Breast epithelium (tissue), 4 donors: Measurements from ENCODE around the gene ACACB. TPM values are rescaled to one million over a fixed set of nuclear protein-coding genes. Genes with fewer than 3 reads are reported as not detected.

Source experiments
- DNase-seq, 2 donors: peaks; one replicate each; pipeline ENCODE4 v3.0.0-alpha.2; 2019; ENCODE audit warnings: low spot score in 2 of 2
- H3K27ac ChIP-seq, 2 donors: fragments of 200-600 bp; sonication (generic) in 1 of 2; one replicate each; pipeline ENCODE4 v1.5.1; 2016 to 2019; ENCODE audit warnings: mild to moderate bottlenecking in 1 of 2
- H3K27me3 ChIP-seq, 2 donors: fragments of 200-600 bp; sonication (generic) in 1 of 2; one replicate each; pipeline versions ENCODE4 v1.5.1 to v1.6.0; 2017 to 2019; ENCODE audit warnings: control low read depth in 1 of 2, mild to moderate bottlenecking in 1 of 2
- H3K36me3 ChIP-seq: fragments of 200-600 bp; one replicate; pipeline ENCODE4 v1.5.1; 2019
- H3K4me1 ChIP-seq, 2 donors: fragments of 200-600 bp; sonication (generic); one replicate each; pipeline ENCODE4 v1.5.1; 2016 to 2019; ENCODE audit warnings: control low read depth in 1 of 2
- H3K4me3 ChIP-seq, 3 donors: fragments of 200-600 bp; sonication (generic); 1 replicate in 2 of 3; 2 replicates in 1 of 3; pipeline ENCODE4 v1.5.1; 2016 to 2019; ENCODE audit warnings: mild to moderate bottlenecking in 3 of 3, moderate library complexity in 2 of 3
- H3K9me3 ChIP-seq, 2 donors: fragments of 200-600 bp; sonication (generic) in 1 of 2; one replicate each; pipeline ENCODE4 v1.5.1; 2016 to 2019; ENCODE audit warnings: control low read depth in 1 of 2
- POLR2A ChIP-seq: fragments of 450-650 bp; IDR thresholded peaks from one replicate; pipeline ENCODE4 v1.6.1; 2016; ENCODE audit warnings: antibody characterized with exemption, mild to moderate bottlenecking, moderate library complexity
- POLR2AphosphoS5 ChIP-seq, 3 donors: sonication (generic); formaldehyde crosslinking; IDR thresholded peaks; one replicate each; pipeline ENCODE4 v1.6.1; 2017; ENCODE audit warnings: antibody characterized with exemption in 3 of 3
- intact Hi-C: fragments of 100-400 bp; cut with DNase I; formaldehyde crosslinking; loops from one replicate; pipeline ENCODE4 v1.15.1; 2023; ENCODE audit warnings: low total_unique reads
- total RNA-seq, 3 donors: library from RNA; depleted of rRNA; stranded (reverse); fragments of >200 nt; gene quantifications; one replicate each; pipeline ENCODE4 v1.1.0, GENCODE V29; 2016
- TF ChIP-seq, protein P1 (sequence below), 3 donors: fragments of 450-650 bp; IDR thresholded peaks; one replicate each; pipeline ENCODE4 v1.5.1; 2016 to 2017; ENCODE audit warnings: antibody characterized with exemption in 3 of 3, mild to moderate bottlenecking in 3 of 3, moderate library complexity in 3 of 3

ACACB gene
- total RNA-seq, 3 donors from 2014 or later = 223 to 957 (median 301) TPM

DNA sequence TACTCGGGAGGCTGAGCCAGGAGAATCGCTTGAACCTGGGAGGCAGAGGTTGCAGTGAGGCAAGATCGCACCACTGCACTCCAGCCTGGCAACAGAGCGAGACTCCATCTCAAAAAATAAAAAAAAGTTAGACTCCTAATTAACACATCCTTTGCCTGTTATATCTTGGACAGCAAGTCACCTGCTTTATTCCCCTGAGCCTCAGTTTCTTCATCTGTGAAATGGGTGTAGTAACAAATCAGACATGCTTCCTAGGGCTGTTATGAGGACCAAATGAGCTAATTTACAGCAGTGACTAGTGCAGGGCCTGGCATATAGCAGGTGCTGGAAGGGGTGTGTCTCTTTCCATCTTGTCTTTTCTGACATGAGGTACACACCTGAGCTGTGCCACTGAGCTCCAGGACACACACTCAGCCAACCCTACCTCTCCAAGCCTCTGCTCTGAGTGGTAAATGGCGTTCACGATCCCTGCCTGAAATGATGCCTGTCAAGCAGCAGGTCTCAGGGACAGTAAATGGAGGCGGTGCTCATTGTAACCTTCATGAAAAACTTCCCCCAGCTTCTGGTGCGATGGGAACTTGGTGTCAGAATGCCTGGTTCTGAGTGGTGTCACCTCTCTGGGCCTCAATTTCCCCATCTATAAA lies 161.0 kb downstream of the ACACB start:
- no peaks in the 10 kb centered on the region for H3K27me3 ChIP-seq
- no peak for DNase-seq
- no peak overlapping the region for H3K27ac ChIP-seq
- no peaks in the 10 kb centered on the region for H3K36me3 ChIP-seq
- no peak overlapping the region for H3K4me3 ChIP-seq
- no peaks in the 10 kb centered on the region for H3K4me1 ChIP-seq
- TF ChIP-seq POLR2AphosphoS5 (IDR thresholded peaks at IDR 0.05) (no peak), POLR2A (no peak)
- no peaks in the 10 kb centered on the region for H3K9me3 ChIP-seq
- intact Hi-C loops = loop anchor here (5.0 kb wide), 1 partner anchor 1130 kb away; no protein-coding TSS in a partner anchor

DNA sequence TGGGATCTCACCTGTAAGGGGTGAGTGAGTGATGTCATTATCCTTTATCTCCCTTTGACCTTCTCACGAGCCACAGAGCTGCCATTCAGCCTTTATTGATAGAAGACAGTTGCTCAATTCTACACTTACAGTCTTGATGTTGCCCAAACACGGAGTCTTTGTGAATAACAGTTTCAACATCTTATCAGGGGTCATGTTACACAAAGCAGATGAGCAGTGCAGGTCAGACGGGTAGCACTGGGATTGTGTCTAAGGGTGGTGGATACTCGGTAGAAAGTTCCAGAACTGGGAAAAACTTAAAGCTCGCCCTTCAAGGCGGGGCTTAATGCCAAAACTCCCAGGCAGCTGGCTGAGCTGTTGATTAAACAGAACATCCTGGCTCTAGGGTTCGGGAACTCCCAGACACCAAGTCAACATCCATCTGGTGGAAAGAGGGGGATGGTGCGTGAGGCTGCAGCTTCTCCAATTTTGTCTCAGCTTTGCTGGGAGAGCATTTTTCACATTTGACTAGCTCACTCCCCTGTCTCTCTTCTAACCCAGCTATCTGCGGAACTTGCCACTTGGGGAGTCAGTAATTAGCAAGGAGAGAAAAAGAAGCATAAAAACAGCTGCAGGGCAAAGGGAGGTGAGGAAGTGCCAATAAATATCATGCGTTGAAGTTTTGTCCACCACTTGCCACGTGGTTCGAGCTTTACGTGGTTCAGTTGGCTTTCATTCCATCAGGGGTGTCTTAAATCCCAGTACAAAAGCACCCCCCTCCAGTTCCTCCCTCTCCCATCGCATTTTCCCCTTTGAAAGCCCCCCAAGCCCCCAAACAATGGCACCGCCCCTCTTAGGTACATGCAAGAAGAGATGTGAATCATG lies 161.7 kb downstream of the ACACB start:
- intact Hi-C loops = loop anchor here (5.0 kb wide), 1 partner anchor 1131 kb away; no protein-coding TSS in a partner anchor
- no peak for DNase-seq
- H3K4me3 ChIP-seq = no peak overlapping the region
- H3K36me3 ChIP-seq = no peaks in the 10 kb centered on the region
- H3K27ac ChIP-seq = no peak overlapping the region
- TF ChIP-seq, protein P1, sequence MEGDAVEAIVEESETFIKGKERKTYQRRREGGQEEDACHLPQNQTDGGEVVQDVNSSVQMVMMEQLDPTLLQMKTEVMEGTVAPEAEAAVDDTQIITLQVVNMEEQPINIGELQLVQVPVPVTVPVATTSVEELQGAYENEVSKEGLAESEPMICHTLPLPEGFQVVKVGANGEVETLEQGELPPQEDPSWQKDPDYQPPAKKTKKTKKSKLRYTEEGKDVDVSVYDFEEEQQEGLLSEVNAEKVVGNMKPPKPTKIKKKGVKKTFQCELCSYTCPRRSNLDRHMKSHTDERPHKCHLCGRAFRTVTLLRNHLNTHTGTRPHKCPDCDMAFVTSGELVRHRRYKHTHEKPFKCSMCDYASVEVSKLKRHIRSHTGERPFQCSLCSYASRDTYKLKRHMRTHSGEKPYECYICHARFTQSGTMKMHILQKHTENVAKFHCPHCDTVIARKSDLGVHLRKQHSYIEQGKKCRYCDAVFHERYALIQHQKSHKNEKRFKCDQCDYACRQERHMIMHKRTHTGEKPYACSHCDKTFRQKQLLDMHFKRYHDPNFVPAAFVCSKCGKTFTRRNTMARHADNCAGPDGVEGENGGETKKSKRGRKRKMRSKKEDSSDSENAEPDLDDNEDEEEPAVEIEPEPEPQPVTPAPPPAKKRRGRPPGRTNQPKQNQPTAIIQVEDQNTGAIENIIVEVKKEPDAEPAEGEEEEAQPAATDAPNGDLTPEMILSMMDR (IDR thresholded peaks at IDR 0.05) = no peak
- TF ChIP-seq POLR2A = no peak
- peak in 1 of 3 donors; percentile 65 for TF ChIP-seq POLR2AphosphoS5 (IDR thresholded peaks at IDR 0.05)
- H3K9me3 ChIP-seq = no peaks in the 10 kb centered on the region
- no peaks in the 10 kb centered on the region for H3K27me3 ChIP-seq
- no peaks in the 10 kb centered on the region for H3K4me1 ChIP-seq

DNA sequence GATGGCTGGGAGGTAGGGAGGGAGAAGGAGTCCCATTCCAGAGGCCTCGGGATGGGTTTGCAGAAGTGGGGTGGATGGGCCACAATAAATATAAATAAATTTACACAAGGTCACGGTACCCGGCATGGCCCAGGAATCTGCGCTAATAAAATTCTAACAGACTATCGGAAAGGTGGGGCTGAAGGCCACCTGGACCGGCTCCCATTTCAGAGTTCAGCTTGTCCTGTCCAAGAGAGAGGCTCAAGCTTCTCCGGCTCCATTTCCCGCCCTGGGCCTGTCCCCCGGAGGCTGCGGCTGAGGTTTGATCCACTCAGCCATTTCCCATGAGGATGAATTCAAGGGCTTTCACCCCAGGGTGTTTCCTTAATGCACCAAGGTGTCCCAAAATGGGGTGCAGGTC lies 162.5 kb downstream of the ACACB start:
- intact Hi-C loops = loop anchor here (5.0 kb wide), 1 partner anchor 1132 kb away; no protein-coding TSS in a partner anchor
- Histone ChIP-seq H3K4me3 (no peak overlapping the region), H3K9me3 (no peaks in the 10 kb centered on the region), H3K27me3 (no peaks in the 10 kb centered on the region), H3K36me3 (no peaks in the 10 kb centered on the region), H3K4me1 (no peaks in the 10 kb centered on the region), H3K27ac (no peak overlapping the region)
- DNase-seq = no peak
- no peak for TF ChIP-seq POLR2A
- TF ChIP-seq, protein P1 (IDR thresholded peaks at IDR 0.05) = no peak
- no peak for TF ChIP-seq POLR2AphosphoS5 (IDR thresholded peaks at IDR 0.05)

DNA sequence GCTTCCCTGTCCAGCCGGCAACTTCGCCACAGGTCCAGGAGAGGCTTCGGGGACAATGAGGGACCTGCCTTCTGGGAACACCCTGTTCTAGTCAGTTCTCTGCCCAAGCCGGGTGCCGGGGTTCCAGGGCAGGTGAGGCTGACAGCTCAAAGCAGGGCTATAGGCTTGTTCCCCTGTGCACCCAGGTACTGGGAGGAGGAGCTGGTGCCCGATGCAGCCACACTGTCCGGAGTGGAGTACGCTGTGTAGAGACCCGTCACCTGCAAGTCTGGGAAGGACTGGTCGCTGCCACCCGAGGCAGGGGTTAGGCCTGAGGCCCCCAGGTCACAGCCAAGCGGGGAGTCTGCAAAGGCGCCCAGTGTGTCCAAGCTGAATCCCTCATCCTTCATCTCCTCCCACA lies 163.1 kb downstream of the ACACB start:
- Histone ChIP-seq H3K4me1 (no peaks in the 10 kb centered on the region), H3K27me3 (no peaks in the 10 kb centered on the region), H3K9me3 (no peaks in the 10 kb centered on the region), H3K36me3 (no peaks in the 10 kb centered on the region), H3K4me3 (no peak overlapping the region), H3K27ac (no peak overlapping the region)
- no peak for DNase-seq
- intact Hi-C loops = loop anchor here (5.0 kb wide), 1 partner anchor 1132 kb away; no protein-coding TSS in a partner anchor
- TF ChIP-seq POLR2AphosphoS5 (IDR thresholded peaks at IDR 0.05) (no peak), POLR2A (no peak)
- TF ChIP-seq, protein P1 (IDR thresholded peaks at IDR 0.05) = no peak

DNA sequence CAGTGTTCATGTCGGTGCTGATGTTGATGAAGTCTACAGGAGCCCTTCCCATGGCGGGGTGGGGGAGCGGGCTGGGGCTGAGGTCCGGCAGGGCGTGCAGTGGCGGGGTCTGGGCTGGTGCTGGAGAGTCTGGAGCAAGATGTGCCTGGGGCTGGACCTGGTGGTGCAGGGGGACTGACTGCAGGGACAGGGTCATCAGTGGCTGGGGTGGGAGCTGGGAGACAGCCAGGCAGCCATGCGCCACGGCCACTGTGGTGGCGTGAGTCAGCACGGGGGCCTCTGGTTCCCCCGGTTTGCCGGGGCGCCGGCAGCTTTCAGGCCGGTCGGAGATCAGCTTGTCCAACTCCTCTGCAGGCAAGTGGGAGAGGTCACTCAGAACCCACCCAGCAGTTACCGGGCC lies 165.1 kb downstream of the ACACB start:
- TF ChIP-seq POLR2A = no peak
- TF ChIP-seq, protein P1 (IDR thresholded peaks at IDR 0.05) = no peak
- TF ChIP-seq POLR2AphosphoS5 (IDR thresholded peaks at IDR 0.05) = no peak
- no peak overlapping the region for H3K4me3 ChIP-seq
- no peaks in the 10 kb centered on the region for H3K27me3 ChIP-seq
- intact Hi-C loops = no loop called here
- no peaks in the 10 kb centered on the region for H3K4me1 ChIP-seq
- no peaks in the 10 kb centered on the region for H3K36me3 ChIP-seq
- H3K9me3 ChIP-seq = no peaks in the 10 kb centered on the region
- DNase-seq = no peak
- no peak overlapping the region for H3K27ac ChIP-seq
